ENCODE results near the gene SURF1.
"Not testable (repeated sequence)": the region's sequence is repeated elsewhere in the genome, so short reads cannot be mapped to it uniquely, and the experiment has no call there.

Gene SURF1

GRCh38 chr9:133383438-133383837 is 27.2 kb upstream of the SURF1 start:
- no peak for DNase-seq

GRCh38 chr9:133382507-133383141 is 26.3 kb upstream of the SURF1 start:
- no peak for DNase-seq

DNA sequence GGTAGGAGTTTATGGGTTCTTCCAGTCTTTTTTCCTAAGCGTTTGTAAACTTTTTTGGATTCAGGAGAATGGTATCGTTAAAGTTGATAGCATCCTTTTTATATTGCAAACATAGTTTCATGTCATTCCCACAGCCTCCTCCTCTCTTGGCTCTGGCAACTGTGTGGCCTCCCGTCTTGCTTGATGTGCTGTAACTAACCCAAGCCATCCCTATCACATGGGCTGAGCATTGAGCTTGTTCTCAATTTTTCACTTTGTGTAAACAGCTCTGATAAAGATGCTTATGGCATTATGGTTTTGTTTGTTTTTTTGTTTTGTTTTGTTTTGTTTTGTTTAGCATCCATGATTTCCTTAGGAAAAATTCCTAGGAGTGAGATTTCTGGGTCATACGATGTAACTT is 24.4 kb upstream of the SURF1 start:
- DNase-seq = no peak

GRCh38 chr9:133379153-133380086 is 23.1 kb upstream of the SURF1 start:
- no peak for DNase-seq

GRCh38 chr9:133378408-133378962 is 22.2 kb upstream of the SURF1 start:
- DNase-seq = no peak

DNA sequence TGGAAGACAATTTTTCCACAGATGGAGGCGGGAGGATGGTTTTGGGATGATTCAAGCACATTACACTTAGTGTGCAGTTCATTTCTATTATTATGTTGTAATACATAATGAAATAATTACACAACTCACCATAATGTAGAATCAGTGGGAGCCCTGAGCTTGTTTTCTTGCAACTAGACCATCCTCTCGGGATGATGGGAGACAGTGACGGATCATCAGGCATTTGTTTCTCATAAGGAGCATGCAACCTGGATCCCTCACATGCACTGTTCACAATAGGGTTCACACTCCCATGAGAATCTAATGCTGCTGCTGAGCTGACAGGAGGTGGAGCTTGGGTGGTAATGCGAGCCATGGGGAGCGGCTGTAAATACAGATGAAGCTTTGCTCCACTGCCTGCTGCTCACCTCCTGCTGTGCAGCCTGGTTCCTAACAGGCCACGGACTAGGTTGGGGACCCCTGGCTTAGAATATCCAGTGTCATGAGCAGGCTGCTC is 21.5 kb upstream of the SURF1 start:
- no peak for DNase-seq

DNA sequence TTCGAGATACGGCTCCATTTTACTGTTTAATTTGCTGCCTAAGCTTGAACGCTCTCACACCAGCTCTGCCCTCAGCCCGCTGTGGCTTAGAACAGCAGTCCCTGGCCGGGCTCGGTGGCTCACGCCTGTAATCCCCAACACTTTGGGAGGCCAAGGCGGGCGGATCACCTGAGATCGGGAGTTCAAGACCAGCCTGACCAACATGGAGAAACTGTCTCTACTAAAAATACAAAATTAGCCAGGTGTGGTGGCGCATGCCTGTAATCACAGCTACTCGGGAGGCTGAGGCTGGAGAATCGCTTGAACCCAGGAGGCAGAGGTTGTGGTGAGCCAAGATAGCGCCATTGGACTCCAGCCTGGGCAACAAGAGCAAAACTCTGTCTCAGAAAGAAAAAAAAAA is 21.0 kb upstream of the SURF1 start:
- DNase-seq = not testable (repeated sequence)

- peak; percentile 97 to 98 for DNase-seq
Observed at GRCh38 chr9:133375724-133376654, 19.7 kb upstream of the SURF1 start, which contains the start of the genes STKLD1 and SURF4. Gene STKLD1 (plus strand): TSS chr9:133376366. CDS start chr9:133376474, 108 bp downstream. Gene SURF4 (minus strand): TSS chr9:133376060. CDS start chr9:133375969, 91 bp downstream.

DNA sequence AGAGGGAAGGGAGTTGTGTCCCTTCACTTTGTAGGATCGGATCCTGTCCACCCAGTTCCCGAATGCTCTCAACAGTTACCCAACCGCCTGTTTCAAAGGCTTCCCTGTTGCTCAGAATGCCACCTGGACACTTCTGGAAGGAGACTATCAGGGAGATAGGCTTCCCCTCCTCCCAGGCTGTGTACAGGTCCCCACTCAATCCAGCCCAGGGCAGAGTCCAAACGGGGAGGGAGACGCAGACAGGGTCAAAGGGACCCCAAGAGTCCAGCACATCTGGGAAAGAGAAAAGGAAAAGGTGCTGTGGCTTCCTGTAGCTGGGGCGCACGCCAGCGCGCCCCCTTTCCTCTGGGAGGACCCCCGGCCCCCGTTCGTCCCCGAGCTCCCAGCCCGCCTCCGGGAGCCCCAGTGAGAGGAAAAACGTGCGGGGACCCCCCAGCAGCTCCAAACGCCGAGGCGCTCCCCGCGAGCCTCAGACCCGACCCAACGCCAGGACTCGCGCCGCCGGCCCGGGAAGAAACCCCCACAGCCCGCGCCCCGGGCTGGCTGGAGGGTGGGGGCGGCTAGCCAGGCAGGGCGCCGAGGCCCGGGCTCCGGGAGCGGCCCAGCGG is 18.9 kb upstream of the SURF1 start:
- DNase-seq = peak; percentile 40 to 60

GRCh38 chr9:133374612-133375115 is 18.4 kb upstream of the SURF1 start:
- DNase-seq = peak; percentile 8 to 47

GRCh38 chr9:133372144-133372543 is 15.9 kb upstream of the SURF1 start:
- no peak for DNase-seq

DNA sequence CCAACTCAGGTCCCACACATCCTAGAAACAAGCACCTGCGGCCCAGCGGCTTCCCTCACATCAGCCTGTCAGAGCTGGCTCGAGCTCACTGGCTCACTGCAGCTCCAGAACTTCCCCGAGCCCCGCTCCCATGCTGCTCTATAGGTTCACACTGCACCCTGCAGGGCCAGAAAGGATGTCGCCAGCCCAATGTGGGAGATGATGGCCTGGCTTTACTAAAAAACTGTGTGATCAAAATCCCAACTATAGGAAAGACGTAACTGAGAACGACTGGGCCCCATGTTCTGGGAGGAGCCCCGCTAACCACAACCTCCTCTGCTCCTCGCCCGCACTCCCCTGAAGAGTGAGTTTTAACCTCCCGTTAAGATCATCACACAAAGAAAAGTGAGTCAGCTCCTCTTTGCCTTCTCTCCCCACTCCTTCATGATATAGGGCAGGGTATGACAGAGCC is 15.0 kb upstream of the SURF1 start:
- peak in 1 of 2 donors; percentile 9 for DNase-seq

GRCh38 chr9:133370685-133371084 is 14.4 kb upstream of the SURF1 start:
- DNase-seq = no peak

- DNase-seq = no peak
Observed at GRCh38 chr9:133369933-133370332, 13.6 kb upstream of the SURF1 start.

DNA sequence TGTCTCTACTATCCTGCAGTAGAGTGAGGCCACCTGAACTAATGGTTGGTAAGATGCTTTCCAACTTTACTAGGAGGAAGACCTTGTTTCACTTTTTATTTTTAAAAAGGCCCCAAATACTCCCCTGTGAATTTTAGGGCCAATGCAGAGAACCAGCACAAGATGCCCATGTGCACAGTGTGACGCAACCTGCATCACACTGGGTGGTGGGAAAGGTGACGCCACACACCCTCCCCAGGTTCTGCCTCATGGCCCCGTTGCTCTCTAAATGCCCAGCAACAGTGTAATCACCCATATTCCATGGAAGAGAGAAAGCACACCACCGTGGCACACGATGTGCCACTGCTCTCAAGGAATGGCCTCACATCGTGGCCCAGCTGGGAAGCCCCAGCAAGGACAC is 13.1 kb upstream of the SURF1 start:
- DNase-seq = no peak

DNA sequence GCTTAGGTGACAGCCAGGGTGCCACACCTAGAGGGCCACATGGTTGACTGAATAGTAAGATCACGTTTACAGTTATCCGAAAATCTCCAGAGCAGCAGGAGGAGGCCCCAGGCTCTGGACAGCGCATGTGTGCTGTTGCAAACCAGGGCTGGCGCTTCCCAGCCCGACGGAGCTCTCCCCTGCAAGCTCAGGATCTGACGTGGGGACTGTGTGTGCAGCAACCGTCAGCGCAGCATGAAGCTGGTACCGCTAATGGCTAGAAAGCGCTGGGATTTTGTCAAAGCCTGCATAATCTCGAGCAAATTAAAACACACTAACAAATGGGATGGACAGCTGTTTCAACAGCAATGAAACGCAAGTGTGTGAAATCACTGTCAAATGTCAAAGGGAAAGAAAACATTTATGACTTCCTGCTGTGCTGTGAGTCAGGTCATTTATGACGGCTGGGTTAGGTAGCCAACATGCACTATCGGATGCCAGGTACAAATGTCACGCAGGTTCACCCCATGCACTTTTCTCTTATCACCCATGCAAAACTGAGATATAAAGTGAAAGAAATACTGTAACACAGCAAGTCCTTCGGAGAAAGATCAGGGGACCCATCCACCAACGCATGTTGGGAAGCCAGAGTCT is 12.1 kb upstream of the SURF1 start:
- DNase-seq = no peak

DNA sequence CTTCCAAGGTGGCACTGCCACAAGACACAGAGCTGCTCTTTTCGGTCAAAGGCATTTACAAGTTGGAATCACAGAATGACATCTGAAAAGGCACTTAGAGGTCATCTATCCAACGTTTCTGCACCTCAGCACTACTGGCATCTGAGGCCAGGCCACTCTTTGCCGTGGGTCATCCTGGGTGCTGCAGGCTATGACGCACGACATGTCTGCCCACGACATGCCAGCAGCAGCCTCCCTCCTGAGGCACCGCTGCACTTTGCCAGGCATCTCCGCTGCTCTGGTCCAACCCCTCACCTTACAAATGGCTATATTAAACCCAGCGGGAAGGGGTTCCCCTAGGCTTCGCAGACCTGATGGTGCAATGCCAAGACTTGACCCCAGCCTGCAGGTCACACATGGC is 11.5 kb upstream of the SURF1 start:
- DNase-seq = no peak

DNA sequence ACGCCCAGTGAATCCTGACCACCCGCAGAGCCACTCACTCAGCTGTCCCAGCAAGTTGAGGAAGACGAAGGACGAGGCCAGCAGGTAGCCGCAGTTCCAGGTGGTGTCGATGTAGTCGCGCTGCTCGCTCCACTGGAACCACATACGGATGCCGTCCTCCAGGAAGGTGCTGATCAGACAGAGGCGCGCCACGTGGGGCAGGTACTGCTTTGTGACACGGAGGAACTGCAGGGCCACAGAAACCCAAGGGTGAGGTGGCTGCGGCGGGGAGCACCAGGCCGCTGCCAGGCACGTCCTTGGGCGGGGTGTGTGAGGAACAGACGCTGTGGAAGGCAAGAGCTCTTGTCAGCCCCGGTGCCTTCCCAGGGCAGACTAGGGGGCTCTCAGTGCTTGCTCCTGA is 10.9 kb upstream of the SURF1 start:
- DNase-seq = no peak

DNA sequence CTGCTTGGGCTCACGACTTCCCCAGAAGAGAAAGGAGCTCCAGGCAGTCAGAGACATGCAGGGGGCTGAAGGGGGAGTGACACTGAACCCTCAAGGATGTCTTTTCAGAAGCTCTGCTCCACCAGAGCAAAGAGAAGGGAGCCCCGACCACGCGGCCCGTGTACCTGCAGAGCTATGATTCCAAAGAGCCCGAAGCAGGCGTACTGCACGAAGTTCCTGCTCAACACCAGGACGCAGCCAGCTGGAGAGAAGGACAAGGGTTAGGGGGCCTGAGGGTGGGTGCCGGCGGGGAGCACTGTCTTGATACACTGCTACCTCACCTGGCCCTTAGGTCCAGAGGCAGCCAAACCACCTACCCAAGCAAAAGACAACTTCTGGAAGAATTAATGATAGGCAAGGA is 10.1 kb upstream of the SURF1 start:
- no peak for DNase-seq

GRCh38 chr9:133362359-133363044 is 6.2 kb upstream of the SURF1 start:
- DNase-seq = no peak
